ENCODE measurements around the gene TMEM132D. TPM values are rescaled to one million over a fixed set of nuclear protein-coding genes. Genes with fewer than 3 reads are reported as not detected.

TMEM132D gene
- polyA plus RNA-seq, 1 donor from 2014 or later, result 1.3 TPM

DNA sequence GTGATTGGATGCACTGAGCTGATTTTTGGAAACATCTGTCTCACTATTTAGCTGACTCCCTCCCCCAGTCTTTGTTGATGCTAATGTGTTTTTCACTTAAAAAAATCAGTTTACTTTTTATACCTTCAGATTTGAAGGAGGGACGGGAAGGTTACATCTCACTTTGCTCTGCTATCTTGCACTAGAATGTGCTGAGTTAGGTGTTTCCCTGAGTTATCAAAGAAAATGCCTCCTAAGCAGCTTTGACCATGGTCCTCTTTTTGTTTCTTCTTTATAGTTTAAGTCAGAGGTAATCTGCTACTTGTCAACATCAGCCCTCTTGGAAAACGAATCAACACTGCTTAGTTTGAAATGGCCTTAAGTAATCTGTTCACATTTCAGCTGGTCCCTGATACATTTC, 222.0 kb downstream of the TMEM132D start:
- H3K79me2 ChIP-seq (replicated peaks; ENCODE audit: insufficient read depth, low read length), result no peaks in the 10 kb centered on the region
- H3F3A ChIP-seq (ENCODE audit: insufficient read depth, low read length, poor library complexity, severe bottlenecking), result no peaks in the 10 kb centered on the region
- no peak overlapping the region for H2AFZ ChIP-seq (ENCODE audit: low read depth, low read length)
- H3K9me3 ChIP-seq (ENCODE audit: low read length), result no peaks in the 10 kb centered on the region
- no peaks in the 10 kb centered on the region for H3K27me3 ChIP-seq (ENCODE audit: insufficient read depth, low read depth, low read length)
- no peak overlapping the region for H3K27ac ChIP-seq (ENCODE audit: low read length)
- TF ChIP-seq TAF1 (IDR thresholded peaks at IDR 0.05; ENCODE audit: low read depth), result no peak
- TF ChIP-seq SMC3 (conservative IDR thresholded peaks at IDR 0.05; ENCODE audit: poor library complexity), result no peak
- TF ChIP-seq, protein P1, sequence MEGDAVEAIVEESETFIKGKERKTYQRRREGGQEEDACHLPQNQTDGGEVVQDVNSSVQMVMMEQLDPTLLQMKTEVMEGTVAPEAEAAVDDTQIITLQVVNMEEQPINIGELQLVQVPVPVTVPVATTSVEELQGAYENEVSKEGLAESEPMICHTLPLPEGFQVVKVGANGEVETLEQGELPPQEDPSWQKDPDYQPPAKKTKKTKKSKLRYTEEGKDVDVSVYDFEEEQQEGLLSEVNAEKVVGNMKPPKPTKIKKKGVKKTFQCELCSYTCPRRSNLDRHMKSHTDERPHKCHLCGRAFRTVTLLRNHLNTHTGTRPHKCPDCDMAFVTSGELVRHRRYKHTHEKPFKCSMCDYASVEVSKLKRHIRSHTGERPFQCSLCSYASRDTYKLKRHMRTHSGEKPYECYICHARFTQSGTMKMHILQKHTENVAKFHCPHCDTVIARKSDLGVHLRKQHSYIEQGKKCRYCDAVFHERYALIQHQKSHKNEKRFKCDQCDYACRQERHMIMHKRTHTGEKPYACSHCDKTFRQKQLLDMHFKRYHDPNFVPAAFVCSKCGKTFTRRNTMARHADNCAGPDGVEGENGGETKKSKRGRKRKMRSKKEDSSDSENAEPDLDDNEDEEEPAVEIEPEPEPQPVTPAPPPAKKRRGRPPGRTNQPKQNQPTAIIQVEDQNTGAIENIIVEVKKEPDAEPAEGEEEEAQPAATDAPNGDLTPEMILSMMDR (IDR thresholded peaks at IDR 0.05; ENCODE audit: poor library complexity, severe bottlenecking), result no peak
- no peak for TF ChIP-seq MXI1 (conservative IDR thresholded peaks at IDR 0.05; ENCODE audit: poor library complexity, severe bottlenecking)
- no peak for TF ChIP-seq RAD21 (conservative IDR thresholded peaks at IDR 0.05)
- no peak for TF ChIP-seq EZH2 (IDR thresholded peaks at IDR 0.05; ENCODE audit: borderline replicate concordance, insufficient read depth, low read length, poor library complexity, severe bottlenecking)
- TF ChIP-seq, protein P2, sequence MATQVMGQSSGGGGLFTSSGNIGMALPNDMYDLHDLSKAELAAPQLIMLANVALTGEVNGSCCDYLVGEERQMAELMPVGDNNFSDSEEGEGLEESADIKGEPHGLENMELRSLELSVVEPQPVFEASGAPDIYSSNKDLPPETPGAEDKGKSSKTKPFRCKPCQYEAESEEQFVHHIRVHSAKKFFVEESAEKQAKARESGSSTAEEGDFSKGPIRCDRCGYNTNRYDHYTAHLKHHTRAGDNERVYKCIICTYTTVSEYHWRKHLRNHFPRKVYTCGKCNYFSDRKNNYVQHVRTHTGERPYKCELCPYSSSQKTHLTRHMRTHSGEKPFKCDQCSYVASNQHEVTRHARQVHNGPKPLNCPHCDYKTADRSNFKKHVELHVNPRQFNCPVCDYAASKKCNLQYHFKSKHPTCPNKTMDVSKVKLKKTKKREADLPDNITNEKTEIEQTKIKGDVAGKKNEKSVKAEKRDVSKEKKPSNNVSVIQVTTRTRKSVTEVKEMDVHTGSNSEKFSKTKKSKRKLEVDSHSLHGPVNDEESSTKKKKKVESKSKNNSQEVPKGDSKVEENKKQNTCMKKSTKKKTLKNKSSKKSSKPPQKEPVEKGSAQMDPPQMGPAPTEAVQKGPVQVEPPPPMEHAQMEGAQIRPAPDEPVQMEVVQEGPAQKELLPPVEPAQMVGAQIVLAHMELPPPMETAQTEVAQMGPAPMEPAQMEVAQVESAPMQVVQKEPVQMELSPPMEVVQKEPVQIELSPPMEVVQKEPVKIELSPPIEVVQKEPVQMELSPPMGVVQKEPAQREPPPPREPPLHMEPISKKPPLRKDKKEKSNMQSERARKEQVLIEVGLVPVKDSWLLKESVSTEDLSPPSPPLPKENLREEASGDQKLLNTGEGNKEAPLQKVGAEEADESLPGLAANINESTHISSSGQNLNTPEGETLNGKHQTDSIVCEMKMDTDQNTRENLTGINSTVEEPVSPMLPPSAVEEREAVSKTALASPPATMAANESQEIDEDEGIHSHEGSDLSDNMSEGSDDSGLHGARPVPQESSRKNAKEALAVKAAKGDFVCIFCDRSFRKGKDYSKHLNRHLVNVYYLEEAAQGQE (IDR thresholded peaks at IDR 0.05; ENCODE audit: borderline replicate concordance), result no peak
- TF ChIP-seq EP300 (conservative IDR thresholded peaks at IDR 0.05; ENCODE audit: poor library complexity, severe bottlenecking), result no peak
- TF ChIP-seq POLR2AphosphoS5 (IDR thresholded peaks at IDR 0.05), result no peak
- no peak overlapping the region for H3K9ac ChIP-seq (ENCODE audit: low read length)
- H3K36me3 ChIP-seq (ENCODE audit: insufficient read depth, low read length), result no peaks in the 10 kb centered on the region
- H3K4me2 ChIP-seq (ENCODE audit: low read length), result no peak overlapping the region
- no peaks in the 10 kb centered on the region for H3K9me2 ChIP-seq (ENCODE audit: insufficient read depth, low read length)
- H4K20me1 ChIP-seq (ENCODE audit: insufficient read depth), result no peaks in the 10 kb centered on the region
- no peak overlapping the region for H3K4me3 ChIP-seq (ENCODE audit: low read length)

DNA sequence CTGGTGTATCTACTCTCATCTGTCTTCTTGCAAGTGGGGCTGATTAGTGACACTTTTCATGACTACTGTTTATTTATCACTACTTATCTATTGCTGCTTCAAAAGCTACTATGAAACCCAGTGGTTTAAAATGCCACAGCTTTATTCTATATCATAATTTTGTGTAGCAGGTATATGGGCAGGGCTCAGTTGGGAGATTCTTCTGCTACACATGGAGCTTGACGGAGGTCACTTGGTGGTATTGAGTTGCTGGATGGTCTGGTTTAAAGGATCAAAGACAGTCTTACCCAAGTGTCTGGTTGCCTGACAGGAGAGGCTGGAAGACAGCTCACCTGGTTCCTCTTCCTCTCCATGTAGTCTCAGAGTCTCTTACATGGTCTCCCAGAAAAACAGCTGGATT, 222.7 kb downstream of the TMEM132D start:
- Histone ChIP-seq H3K79me2 (replicated peaks; ENCODE audit: insufficient read depth, low read length) (no peaks in the 10 kb centered on the region), H3K27ac (ENCODE audit: low read length) (no peak overlapping the region), H3K4me3 (ENCODE audit: low read length) (no peak overlapping the region), H2AFZ (ENCODE audit: low read depth, low read length) (no peak overlapping the region), H3F3A (ENCODE audit: insufficient read depth, low read length, poor library complexity, severe bottlenecking) (no peaks in the 10 kb centered on the region), H3K36me3 (ENCODE audit: insufficient read depth, low read length) (no peaks in the 10 kb centered on the region), H3K9ac (ENCODE audit: low read length) (no peak overlapping the region), H3K9me2 (ENCODE audit: insufficient read depth, low read length) (no peaks in the 10 kb centered on the region), H4K20me1 (ENCODE audit: insufficient read depth) (no peaks in the 10 kb centered on the region), H3K27me3 (ENCODE audit: insufficient read depth, low read depth, low read length) (no peaks in the 10 kb centered on the region), H3K4me2 (ENCODE audit: low read length) (no peak overlapping the region), H3K9me3 (ENCODE audit: low read length) (no peaks in the 10 kb centered on the region)
- no peak for TF ChIP-seq MXI1 (conservative IDR thresholded peaks at IDR 0.05; ENCODE audit: poor library complexity, severe bottlenecking)
- no peak for TF ChIP-seq RAD21 (conservative IDR thresholded peaks at IDR 0.05)
- TF ChIP-seq, protein P1 (IDR thresholded peaks at IDR 0.05; ENCODE audit: poor library complexity, severe bottlenecking), result no peak
- no peak for TF ChIP-seq TAF1 (IDR thresholded peaks at IDR 0.05; ENCODE audit: low read depth)
- TF ChIP-seq POLR2AphosphoS5 (IDR thresholded peaks at IDR 0.05), result no peak
- no peak for TF ChIP-seq SMC3 (conservative IDR thresholded peaks at IDR 0.05; ENCODE audit: poor library complexity)
- TF ChIP-seq, protein P2 (IDR thresholded peaks at IDR 0.05; ENCODE audit: borderline replicate concordance), result no peak
- no peak for TF ChIP-seq EP300 (conservative IDR thresholded peaks at IDR 0.05; ENCODE audit: poor library complexity, severe bottlenecking)
- TF ChIP-seq EZH2 (IDR thresholded peaks at IDR 0.05; ENCODE audit: borderline replicate concordance, insufficient read depth, low read length, poor library complexity, severe bottlenecking), result no peak

All from neural cell (in vitro differentiated cells).